HG03108 (cell line): ENCODE data around the gene INSL3.

ENCODE experiments used
- ATAC-seq: cut with Tn5 transposase; IDR thresholded peaks from one replicate; pipeline ENCODE4 v1.9.1; 2021; ENCODE audit warnings: moderate library complexity; ENCODE audit not compliant: unreplicated experiment

Gene INSL3, protein sequence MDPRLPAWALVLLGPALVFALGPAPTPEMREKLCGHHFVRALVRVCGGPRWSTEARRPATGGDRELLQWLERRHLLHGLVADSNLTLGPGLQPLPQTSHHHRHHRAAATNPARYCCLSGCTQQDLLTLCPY

DNA sequence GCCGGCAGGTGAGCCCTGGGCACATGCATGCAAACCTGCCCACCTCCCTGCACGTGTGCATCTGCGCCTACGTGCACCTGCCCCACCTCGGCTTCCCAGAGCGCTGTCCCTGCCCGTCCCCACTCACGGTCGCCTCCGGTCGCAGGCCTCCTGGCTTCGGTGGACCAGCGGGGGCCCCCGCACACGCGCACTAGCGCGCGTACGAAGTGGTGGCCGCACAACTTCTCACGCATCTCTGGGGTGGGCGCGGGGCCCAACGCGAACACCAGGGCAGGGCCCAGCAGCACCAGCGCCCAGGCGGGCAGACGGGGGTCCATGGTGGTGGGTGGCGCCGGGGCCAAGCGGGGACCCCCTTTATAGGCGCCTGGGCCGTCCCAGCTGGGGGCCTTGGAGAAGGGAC, at the start of gene INSL3:
Gene INSL3 (minus strand): TSS at position 330 of the 400 bp plus-strand sequence. CDS start 13 bp downstream, at position 317.
- ATAC-seq = no peak

DNA sequence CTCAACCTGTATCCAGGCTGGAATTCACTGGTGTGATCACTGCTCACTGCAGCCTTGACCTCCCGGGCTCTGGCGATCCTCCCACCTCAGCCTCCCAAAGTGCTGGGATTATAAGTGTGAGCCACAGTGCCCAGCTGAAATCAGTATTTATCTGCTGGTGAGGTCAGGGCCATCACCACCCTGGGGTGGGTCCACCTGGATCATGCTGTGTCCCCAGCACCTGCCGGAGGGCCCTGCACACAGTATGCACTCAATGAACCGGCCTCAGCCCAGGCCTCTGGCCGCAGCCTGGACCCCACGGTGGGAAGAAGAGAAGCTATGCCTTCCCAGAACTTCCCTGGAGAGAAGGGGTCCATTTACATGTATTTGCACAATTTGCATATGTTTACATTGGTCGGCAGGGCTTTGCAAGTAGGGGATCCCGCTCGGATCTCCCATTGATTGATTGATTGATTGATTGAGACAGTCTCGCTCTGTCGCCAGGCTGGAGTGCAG, 47.8 kb upstream of the INSL3 start:
- no peak for ATAC-seq

DNA sequence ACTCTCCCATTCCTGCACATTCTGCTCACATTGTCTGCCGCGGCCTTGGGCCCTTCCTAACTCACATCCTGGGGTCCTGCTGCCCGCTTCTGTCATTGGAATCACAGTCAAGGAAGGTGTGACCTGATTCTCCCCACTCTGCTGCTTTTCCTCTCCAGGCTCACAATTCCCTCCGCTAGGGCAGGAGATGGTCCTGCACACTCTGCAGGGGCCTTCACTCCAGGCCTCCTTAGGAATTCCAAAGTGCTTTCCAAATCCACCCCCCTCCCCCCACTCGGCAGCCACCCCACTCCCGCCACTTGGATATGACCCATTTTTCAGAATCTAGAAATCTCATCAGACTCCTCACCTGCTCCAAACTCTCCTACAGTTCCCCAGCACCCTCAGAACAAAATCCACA, 47.4 kb upstream of the INSL3 start:
- ATAC-seq = no peak

DNA sequence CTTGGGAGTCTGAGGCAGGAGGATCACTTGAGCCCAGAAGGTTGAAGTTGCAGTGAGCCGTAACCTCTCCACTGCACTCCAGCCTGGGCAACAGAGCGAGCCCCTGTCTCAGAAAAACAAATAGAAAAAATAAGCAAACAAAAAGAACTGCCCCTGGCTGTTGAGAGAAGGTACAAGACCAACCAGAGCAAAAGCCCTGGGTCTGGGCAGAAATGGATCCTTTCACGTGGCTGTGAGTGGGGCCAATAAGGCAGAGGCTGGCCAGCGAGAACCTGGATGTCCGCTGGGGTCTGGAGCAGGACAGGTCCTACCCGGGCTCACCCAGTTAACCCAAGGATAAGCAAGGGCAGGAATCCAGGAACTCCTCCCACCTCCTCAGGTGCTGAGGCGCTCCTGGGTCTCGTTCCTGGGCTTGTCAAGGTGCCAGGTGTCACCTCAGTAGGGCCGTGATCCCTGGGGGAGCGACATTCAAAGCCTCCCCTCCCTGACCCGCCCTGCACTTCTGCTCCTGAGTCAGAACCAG, 45.7 kb upstream of the INSL3 start:
- no peak for ATAC-seq

DNA sequence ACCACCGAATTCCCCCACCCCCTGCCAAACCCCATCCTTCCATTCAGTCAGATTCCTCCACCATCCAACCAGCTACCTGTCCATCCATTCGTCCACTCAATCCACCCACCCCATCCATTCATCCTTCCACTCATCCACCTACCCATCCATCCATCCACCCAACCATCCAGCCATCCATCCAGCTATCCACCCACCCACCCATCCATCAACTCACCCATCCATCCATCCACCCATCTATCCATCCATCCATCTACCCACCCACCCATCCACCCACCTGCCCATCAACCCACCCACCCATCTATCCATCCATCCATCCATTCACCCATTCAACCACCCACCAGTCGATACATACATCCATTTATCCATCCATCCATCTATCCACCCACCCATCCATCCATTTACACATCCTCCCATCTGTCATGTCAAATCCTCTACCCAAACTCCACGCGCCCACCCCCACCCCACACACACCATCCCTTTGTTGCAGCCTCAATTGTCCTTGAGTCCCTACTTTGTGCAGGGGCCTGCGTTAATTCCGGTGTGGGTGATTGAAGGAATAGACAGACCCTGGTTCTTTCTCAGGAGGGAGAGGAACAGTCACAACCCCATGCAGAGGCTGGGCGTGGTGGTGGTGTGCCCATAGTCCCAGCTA, 45.1 kb upstream of the INSL3 start:
- no peak for ATAC-seq

DNA sequence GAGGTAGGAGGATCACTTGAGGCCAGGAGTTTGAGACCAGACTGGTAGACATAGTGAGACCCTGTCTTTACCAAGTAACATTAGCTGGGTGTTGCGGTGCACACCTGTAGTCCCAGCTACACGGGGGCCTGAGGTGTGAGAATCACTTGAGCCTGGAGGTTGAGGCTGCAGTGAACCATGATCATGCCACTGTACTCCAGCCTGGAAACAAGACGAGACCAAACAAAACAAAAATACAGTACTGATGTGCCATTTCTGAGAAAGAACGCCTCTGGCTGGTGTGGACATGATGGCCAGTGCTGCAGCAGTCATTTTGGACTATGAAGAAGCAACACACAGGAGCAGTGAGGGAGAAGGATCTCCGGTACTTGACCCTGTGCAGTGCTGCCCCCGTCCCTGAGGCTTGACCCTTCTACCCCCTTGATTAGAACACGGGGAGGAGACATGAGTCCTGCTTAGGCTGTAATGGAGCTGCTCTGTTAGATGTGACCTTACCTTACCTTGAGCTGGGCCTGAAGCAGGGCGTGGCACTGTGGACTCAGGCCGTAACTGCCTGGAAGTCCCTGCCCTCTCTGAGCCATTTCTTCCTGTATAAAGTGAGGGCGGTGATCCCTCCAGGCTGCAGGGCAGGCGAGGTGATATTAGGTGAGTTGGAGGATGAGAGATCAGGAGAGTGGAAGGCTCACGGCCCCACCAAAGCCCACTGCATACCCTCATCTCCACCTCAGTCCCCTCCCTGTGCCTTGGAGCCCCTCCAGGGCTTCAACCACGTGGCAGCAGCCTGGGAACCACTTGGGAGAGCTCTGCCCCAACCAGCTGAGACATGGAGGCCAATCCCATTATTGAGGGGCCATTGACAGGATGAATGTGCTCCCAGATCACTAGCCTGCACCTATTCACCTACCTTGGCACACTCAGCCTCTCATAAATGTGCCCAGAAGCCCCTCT, 44.3 kb upstream of the INSL3 start:
- ATAC-seq = no peak

DNA sequence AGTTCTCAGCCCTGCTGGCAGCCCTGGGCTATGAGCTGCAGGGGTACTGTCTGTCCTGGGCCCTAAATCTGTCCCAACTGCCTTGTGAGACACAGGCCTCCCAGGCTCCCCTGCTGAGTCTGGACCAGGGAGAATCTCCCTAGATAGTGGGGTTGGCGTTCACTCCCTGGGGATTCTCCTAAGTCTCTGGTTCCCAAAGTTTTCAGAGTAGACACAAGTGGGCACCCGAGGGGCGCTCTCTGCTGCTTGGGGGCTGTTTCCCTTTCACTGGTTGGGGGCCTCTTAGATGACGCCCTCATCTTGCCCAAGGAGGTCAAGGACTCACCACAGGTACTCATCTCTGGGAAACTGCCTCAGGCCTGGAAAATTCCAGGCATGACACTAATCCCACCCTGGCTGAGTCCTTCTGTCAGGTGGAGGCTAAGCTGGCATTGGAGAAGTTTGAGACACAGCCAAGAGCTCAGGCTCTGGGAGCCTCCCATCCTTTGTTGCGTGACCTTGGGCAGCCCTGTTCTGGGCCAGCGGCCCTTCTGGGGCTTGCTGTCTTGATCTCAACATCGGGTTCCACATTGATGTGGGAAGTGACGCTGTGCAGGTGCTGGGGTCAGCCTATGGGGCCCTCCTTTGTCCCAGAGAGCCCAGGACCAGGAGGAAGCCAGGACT, 42.3 kb upstream of the INSL3 start:
- ATAC-seq = no peak

DNA sequence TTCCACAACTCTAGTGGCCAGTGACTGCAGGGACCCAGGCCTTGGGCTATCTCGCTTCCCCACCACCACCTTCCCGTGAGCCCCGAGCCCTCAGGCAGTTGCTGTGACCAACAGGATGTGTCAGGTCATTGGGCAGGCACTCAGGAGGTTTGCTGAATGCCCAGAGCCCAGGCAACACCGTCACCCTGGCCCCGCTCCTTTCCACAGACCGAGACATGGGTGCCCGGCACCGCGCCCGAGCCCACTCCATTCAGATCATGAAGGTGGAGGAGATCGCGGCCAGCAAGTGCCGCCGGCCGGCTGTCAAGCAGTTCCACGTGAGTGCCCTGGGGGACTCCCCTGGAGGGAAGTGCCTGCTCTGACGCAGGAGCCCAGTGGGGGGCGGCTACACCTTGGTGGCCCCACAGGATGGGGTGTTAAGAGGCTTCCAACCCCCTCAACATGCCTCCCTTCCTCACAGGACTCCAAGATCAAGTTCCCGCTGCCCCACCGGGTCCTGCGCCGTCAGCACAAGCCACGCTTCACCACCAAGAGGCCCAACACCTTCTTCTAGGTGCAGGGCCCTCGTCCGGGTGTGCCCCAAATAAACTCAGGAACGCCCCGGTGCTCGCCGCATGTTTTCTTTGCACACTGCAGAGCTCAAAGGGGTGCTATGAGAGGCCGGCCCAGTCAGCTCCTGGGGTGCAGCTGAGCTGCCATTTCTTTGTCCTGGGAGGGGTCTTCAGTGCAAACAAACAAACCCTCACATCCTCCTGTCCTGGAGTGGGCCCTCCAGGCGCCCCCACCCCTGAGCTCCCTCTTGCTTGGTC, 41.6 kb upstream of the INSL3 start:
- ATAC-seq = no peak

DNA sequence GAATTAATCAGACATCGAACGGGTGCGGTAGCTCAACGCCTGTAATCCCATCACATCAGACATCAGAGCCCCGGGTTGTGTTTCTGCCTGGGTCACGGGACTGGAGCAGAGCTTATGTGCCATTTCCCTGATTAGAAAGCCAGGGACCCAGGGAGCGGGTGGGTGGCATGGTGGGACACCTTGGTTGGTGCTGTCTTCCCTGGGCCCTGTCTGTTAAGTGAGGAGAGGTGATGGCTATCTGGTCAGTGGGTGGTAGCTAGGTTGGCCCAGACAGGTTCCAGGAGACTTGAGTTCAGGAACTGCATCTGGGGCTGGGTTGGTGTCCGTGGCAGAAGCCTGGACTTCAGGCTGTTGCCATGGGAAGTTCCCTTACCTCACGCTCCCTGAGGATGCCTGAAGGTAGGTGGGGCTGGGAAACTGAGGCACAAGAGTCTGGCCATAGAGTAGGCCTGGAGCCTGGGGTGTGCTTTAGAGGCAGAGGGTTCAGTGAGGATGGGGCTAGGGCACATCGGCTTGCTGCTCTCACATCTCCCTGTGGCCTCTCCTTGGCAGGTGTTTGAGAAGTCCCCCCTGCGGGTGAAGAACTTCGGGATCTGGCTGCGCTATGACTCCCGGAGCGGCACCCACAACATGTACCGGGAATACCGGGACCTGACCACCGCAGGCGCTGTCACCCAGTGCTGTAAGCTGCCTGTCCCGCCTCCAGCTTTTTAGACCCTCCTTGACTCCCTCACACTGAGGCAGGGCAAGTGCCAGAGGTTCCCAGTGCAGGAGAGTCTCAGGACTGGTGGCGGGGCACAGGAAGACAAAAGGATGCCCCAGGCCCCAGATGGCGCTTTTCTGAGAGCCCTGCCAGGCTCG, 40.5 kb upstream of the INSL3 start:
- no peak for ATAC-seq

DNA sequence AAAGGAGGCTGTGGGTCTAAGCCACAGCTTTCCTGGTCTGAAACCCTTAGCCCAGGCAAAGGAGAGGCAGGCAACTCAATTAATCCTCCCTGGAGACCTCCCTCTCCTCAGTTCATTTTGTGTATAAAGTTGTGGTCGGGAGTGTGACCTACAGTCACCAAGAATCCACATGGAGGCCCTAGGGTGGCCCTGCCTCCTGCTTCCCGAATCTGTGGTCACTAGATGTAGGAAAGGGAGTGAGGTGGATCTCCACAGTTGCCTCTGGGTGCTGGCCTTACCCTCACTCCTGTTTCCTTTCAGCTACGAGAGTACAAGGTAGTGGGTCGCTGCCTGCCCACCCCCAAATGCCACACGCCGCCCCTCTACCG, 39.7 kb upstream of the INSL3 start:
- no peak for ATAC-seq

DNA sequence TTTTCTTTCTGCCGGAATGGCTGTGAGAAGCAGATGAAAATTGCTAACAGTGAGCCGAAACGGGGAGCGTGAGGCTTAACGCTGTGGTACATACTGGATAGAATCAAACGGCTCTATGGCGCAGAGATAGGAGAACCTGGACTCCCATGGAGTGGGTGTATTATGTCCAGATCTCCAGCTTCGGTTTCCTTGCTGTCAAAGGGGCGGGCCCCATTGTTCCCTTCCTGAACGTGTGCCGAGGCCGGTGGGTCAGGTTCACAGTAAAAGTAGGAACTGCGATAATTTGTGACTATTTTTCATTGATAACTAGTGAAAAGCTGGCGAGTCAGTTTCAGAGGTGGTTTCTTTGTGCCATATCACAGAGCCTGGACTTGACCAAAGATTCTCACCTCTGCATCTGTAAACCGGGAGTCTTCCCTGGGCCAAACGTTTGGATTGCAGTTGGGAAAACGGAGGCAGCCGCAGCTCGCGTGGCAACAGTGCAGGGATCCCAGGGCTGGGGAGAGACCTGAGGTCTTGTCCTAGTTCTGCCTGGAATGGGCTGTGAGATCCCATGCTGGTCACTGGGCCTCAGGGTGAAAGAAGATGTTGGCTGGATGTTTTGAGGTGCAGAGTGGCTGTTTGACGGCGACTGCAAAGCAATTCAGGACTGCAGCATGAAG, 39.1 kb upstream of the INSL3 start:
- no peak for ATAC-seq

DNA sequence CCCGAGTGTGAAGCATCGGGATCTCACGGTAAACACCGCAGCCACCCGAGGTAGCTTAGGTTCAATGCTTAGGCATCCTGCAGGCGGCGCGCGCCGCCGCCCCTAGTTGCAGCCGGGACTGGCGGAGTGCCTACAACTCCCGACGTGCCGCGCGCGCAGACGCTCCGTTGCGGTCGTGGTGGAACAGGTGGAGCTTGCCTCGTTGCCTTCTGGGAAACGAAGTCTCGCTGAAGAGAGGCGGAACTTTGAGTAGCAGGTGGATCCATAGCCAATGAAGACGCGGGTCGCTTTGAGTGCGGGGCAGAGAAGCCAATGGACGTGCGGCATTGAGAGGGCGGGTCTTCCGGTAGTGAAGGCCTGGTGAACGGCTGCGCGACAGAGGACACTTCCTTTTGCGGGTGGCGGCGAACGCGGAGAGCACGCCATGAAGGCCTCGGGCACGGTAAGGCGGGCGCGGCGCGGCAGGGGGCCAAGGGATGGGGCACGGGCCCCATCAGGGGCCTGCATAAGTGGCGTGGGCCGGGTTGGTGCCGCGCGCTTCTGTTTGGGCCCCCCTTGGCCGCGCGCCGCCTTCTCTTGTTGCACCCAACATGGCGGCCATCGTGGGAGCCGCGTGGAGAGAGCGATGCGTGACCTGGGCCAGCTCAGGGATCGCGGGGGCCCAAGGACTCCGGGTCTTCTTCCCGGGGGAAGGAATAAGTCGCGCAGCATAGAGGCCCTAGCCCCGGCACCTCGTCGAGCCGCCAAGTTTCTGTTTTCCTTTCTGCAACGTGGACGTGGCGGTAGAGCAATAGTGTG, 38.4 kb upstream of the INSL3 start, which contains the start of gene RPL18A:
Gene RPL18A (plus strand): TSS at position 378 of the 798 bp plus-strand sequence. CDS start 47 bp downstream, at position 425.
- ATAC-seq = peak; percentile 90

DNA sequence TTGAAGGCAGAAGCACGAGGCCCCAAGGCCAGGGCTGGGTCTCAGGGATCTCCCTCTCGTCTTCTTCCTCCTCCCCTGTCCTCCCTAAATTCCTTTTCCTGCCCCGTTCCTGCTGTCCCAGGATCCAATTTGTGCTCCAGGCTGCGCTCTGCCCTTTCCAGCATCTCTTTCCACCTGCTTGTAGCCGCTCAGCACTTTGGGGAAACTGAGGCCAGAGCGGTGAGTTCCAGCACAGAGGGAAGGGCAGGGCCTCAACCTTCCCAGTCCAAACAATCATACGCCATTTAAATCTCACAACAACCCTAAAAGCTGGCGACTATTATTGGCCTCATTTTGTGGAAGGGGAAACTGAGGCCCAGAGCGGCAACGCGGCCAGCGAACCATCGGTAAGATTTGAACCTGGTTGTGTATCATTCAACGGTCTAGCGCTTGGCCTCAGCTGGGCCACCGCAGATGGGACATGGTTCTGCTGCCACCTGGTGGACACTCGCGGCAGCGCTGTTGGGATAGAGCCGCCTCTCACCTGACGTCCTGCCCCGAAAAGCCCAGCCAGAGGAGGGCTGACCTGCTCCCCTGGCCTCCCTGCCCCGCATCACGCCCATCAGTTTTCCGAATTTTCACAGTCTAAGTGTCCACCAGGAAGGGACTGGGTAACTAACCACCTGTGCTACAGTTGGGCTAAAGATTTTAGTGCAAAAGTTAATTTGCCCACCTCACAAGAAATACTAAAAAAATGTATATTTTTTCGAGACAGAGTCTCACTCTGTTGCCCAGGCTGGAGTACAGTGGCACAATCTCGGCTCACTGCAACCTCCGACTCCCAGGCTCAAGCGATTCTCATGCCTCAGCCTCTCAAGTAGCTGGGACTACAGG, 34.2 kb upstream of the INSL3 start:
- no peak for ATAC-seq

DNA sequence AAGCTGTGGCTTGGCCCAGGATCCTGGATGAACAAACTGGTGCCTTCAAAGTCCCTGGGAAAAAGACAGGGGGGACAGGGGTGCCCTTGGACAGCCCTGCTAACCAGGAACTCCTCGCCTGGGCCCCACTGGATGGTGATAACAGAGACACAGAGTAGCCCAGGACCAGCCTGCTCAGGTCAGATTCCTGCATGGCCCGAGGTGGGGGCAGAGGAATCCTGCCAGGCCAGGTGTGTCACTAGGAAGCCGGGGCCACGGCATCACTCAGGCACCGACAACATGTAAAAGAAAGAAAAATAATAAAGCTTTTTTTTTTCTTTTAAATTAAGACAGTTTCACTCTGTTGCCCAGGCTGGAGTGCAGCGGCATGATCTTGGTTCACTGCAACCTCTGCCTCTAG, 32.7 kb upstream of the INSL3 start:
- no peak for ATAC-seq

DNA sequence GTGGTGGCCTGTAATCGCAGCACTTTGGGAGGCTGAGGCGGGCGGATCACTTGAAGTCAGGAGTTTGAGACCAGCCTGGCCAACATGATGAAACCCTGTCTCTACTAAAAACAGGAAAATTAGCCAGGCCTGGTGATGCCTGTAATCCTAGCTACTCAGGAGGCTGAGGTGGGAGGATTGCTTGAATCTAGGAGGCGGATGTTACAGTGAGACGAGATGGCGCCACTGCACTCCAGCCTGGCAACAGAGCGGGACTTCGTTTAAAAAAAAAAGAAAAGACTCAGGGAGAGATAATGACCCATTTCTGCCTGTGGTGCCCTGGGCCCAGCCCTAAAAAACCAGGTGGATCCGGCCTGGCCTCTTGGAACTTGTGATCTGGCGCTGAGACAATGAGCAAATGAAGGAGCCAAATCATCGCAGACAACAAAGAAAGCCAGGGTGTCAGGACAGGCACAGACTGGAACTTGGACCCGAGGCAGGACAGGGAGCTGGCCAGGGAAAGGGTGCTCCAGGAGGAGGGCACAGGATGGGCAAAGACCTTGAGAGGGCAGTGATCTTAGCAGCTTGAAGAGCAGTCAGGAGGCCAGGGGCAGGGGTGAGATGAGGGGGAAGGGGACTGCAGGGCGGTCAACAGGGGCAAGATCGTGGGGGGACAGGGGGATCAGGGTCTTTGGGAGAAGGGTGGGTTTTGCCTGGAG, 27.4 kb upstream of the INSL3 start:
- no peak for ATAC-seq
